GM19395 (cell line): Measurements from ENCODE around the gene FER1L5.
"Not testable (repeated sequence)": the region's sequence is repeated elsewhere in the genome, so short reads cannot be mapped to it uniquely, and the experiment has no call there.

Experiments used
- ATAC-seq: cut with Tn5 transposase; IDR thresholded peaks from one replicate; pipeline ENCODE4 v1.9.1; 2021; ENCODE audit warnings: mild to moderate bottlenecking, moderate library complexity; ENCODE audit not compliant: unreplicated experiment

The FER1L5 gene

GRCh38 chr2:96633641-96634040, 8.9 kb upstream of the FER1L5 start:
- no peak for ATAC-seq

GRCh38 chr2:96636551-96637171, 5.9 kb upstream of the FER1L5 start:
- ATAC-seq, result no peak

- ATAC-seq, result peak; percentile 70
Measured at GRCh38 chr2:96637385-96638143, 5.0 kb upstream of the FER1L5 start.

- peak; percentile 63 for ATAC-seq
Measured at GRCh38 chr2:96638144-96639121, 4.1 kb upstream of the FER1L5 start, which contains the start of gene KANSL3. TSS of gene KANSL3 (minus strand) at chr2:96638312. CDS start at chr2:96637135, 1,177 bp downstream.

- ATAC-seq, result no peak
Measured at GRCh38 chr2:96647681-96648080, 5.1 kb downstream of the FER1L5 start.

- ATAC-seq, result no peak
Measured at GRCh38 chr2:96648306-96648930, 5.9 kb downstream of the FER1L5 start.

- no peak for ATAC-seq
Measured at GRCh38 chr2:96649342-96649741, 6.8 kb downstream of the FER1L5 start.

GRCh38 chr2:96651793-96652192, 9.2 kb downstream of the FER1L5 start:
- ATAC-seq, result no peak

- ATAC-seq, result not testable (repeated sequence)
Measured at GRCh38 chr2:96654791-96655190, 12.2 kb downstream of the FER1L5 start.

GRCh38 chr2:96655526-96655925, 13.0 kb downstream of the FER1L5 start:
- ATAC-seq, result no peak

GRCh38 chr2:96656540-96656939, 14.0 kb downstream of the FER1L5 start:
- ATAC-seq, result no peak

GRCh38 chr2:96661324-96661723, 18.8 kb downstream of the FER1L5 start:
- no peak for ATAC-seq

GRCh38 chr2:96662360-96662759, 19.8 kb downstream of the FER1L5 start:
- no peak for ATAC-seq

- ATAC-seq, result no peak
Measured at GRCh38 chr2:96663177-96663576, 20.6 kb downstream of the FER1L5 start.

GRCh38 chr2:96663829-96664228, 21.3 kb downstream of the FER1L5 start:
- ATAC-seq, result no peak

GRCh38 chr2:96664366-96664925, 21.9 kb downstream of the FER1L5 start:
- ATAC-seq, result no peak

GRCh38 chr2:96665083-96665569, 22.6 kb downstream of the FER1L5 start:
- ATAC-seq, result no peak

GRCh38 chr2:96665717-96666116, 23.2 kb downstream of the FER1L5 start:
- ATAC-seq, result not testable (repeated sequence)

- ATAC-seq, result no peak
Measured at GRCh38 chr2:96668771-96669170, 26.2 kb downstream of the FER1L5 start.

- ATAC-seq, result no peak
Measured at GRCh38 chr2:96669539-96670215, 27.1 kb downstream of the FER1L5 start.
